Stimulated activated CD4-positive, alpha-beta T cell treated with anti-CD3 and anti-CD28 coated beads, Interleukin-15, amount 100 ng/mL, for 24 hours (primary cell): ENCODE results near the gene PILRA.
"Not testable (repeated sequence)": the region's sequence is repeated elsewhere in the genome, so short reads cannot be mapped to it uniquely, and the experiment has no call there.

ENCODE experiments used
- DNase-seq: peaks from one replicate; pipeline ENCODE4 v3.0.0-alpha.2; 2020

Gene PILRA

GRCh38 chr7:100435401-100436304 lies 62.4 kb downstream of the PILRA start:
- DNase-seq: peak; percentile 62

- no peak for DNase-seq
These were observed 64.1 kb downstream of the PILRA start for GRCh38 chr7:100437150-100438100.

- no peak for DNase-seq
These were observed 64.9 kb downstream of the PILRA start for GRCh38 chr7:100438172-100438571.

DNA sequence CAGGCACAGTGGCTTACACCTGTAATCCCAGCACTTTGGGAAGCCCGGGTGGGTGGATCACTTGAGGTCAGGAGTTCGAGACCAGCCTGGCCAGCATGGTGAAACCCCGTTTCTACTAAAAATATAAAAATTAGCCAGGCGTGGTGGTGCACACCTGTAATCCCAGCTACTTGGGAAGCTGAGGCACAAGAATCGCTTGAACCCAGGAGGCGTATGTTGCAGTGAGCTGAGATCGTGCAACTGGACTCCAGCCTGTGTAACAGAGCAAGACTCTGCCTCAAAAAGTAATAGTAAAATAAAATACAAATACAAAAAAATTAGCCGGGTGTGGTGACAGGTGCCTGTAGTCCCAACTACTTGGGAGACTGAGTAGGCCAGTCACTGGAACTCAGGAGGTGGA lies 65.4 kb downstream of the PILRA start:
- not testable (repeated sequence) for DNase-seq

DNA sequence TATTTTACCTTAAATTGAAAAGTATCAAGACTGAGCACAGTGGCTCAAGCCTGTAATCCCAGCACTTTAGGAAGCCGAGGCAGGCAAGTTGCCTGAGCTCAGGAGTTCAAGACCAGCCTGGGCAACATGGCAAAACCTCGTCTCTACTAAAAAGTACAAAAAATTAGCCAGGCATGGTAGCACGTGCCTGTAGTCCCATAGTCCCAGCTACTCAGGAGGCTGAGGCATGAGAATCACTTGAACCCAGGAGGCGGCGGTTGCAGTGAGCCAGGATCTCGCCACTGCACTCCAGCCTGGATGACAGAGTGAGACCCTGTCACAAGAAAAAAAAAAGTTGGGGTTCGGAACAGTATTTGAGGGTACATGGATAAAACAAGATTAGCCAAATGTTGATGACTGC lies 66.0 kb downstream of the PILRA start:
- not testable (repeated sequence) for DNase-seq

GRCh38 chr7:100441641-100442535 lies 68.6 kb downstream of the PILRA start:
- DNase-seq: no peak

- DNase-seq: no peak
These were observed 70.0 kb downstream of the PILRA start for GRCh38 chr7:100443096-100443840.

DNA sequence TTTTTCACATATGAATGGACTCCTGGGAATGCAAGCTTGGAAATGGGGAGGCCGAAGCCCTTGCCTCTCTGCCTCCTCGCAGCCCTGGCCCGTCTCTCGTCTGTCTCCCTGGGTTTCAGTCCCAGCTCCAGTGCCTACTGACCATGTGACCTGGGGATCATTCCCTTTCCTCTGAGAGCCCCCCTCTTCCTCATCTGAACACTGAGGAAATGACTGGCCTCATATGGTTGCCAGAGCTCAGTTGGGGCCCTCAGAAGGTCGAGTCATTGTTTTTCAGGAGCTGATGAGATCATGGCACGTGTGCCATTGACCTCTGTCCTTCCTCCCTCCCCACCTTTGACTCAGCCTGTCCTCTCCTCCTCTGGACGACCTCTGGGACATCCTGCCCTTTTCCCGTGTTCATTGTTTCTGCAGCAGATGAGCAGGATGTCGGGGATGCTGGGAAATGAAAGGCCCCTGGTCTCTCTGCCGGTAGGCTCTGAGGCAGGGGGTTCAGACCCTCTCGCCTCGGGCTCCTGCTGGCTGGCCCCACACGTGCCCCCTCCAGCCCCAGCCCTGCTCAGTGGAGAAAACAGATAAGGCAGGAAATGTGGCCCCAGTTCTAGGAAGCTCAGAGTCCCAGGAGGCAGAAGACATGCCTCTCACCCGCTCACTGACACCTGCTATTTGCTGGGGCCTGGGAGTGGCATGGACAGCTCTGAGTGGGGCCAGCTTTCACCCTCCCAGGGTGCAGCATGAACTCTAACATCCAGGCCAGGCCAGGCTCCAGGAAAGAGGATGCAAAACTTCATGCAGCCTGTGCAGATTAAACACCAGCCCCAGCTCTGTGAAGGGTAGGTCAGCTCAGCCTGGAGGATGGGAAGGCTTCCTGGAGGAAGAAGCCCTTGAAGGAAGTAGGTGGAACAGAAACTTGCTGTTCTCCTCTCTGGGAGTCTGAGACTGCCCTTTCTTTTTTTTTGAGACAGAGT lies 71.3 kb downstream of the PILRA start:
- no peak for DNase-seq

GRCh38 chr7:100446040-100446439 lies 72.8 kb downstream of the PILRA start:
- no peak for DNase-seq

DNA sequence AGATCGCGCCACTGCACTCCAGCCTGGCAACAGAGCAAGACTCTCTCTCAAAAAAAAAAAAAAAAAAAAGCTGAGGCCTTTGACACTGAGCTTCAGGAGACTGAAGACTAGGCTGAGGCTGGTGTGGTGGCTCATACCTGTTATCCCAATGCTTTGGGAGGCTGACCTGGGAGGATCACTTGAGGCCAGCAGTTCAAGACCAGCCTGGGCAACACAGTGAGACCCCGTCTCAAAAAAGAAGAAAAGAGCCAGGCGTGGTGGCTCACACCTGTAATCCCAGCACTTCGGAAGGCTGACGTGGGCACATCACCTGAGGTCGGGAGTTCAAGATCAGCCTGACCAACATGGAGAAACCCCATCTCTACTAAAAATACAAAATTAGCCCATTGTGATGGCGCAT lies 74.1 kb downstream of the PILRA start:
- not testable (repeated sequence) for DNase-seq

DNA sequence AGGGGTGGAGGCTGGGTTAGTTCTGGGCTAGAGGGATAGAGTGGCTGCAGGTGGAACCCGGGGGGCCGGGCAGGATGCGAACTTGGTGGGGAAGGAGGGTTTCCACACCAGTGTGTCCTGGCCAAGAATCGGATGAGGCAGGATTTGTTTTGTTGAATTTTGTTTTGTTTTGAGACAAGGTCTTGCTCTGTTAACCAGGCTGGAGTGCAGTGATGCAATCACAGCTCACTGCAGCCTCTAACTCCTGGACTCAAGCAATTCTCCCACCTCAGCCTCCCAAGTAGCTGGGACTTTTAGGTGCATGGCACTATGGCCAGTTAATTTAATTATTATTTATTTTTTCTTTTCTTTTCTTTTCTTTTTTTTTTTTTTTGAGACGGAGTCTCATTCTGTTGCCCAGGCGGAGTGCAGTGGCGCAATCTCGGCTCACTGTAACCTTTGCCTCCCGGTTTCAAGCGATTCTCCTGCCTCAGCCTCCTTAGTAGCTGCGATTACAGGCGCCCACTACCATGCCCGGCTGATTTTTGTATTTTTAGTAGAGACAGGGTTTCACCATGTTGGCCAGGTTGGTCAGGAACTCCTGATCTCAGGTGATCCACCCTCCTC lies 76.0 kb downstream of the PILRA start:
- no peak for DNase-seq
